GM21723 (cell line): ENCODE results near the gene RPL35.
A peak's percentile ranks its signal among the peaks of the same experiment; 100 is the strongest.

ENCODE experiments used
- ATAC-seq: cut with Tn5 transposase; IDR thresholded peaks from one replicate; pipeline ENCODE4 v1.9.1; 2021; ENCODE audit warnings: mild to moderate bottlenecking, moderate library complexity; ENCODE audit not compliant: unreplicated experiment

The RPL35 gene

GRCh38 chr9:124877021-124877782 lies 15.4 kb upstream of the RPL35 start:
- no peak for ATAC-seq

- ATAC-seq, result no peak
These were observed 13.7 kb upstream of the RPL35 start for GRCh38 chr9:124875501-124875900.

- ATAC-seq, result no peak
These were observed 11.9 kb upstream of the RPL35 start for GRCh38 chr9:124873664-124874063.

- no peak for ATAC-seq
These were observed 9.4 kb upstream of the RPL35 start for GRCh38 chr9:124871156-124871561.

- ATAC-seq, result no peak
These were observed 9.0 kb upstream of the RPL35 start for GRCh38 chr9:124870723-124871122.

- peak; percentile 47 for ATAC-seq
These were observed 8.3 kb upstream of the RPL35 start for GRCh38 chr9:124869986-124870560.

- ATAC-seq, result peak; percentile 19
These were observed 7.8 kb upstream of the RPL35 start for GRCh38 chr9:124869466-124869985.

- ATAC-seq, result peak; percentile 55
These were observed 7.0 kb upstream of the RPL35 start for GRCh38 chr9:124868511-124869465.

- ATAC-seq, result no peak
These were observed 1.7 kb upstream of the RPL35 start for GRCh38 chr9:124863371-124863871.

- ATAC-seq, result no peak
These were observed 995 bp downstream of the RPL35 start for GRCh38 chr9:124860582-124861341.

GRCh38 chr9:124859803-124860581 lies 1.8 kb downstream of the RPL35 start:
- no peak for ATAC-seq

- ATAC-seq, result no peak
These were observed 3.3 kb downstream of the RPL35 start for GRCh38 chr9:124858330-124859046.

GRCh38 chr9:124857533-124858162 lies 4.1 kb downstream of the RPL35 start:
- no peak for ATAC-seq

GRCh38 chr9:124855944-124856765 lies 5.6 kb downstream of the RPL35 start:
- no peak for ATAC-seq

- no peak for ATAC-seq
These were observed 6.2 kb downstream of the RPL35 start for GRCh38 chr9:124855566-124855943.

- ATAC-seq, result no peak
These were observed 6.9 kb downstream of the RPL35 start for GRCh38 chr9:124854822-124855221.

- no peak for ATAC-seq
These were observed 7.6 kb downstream of the RPL35 start for GRCh38 chr9:124854161-124854560.
